HG03159 (cell line): Measurements from ENCODE around the gene DYNLRB2.

Experiments used
- ATAC-seq: cut with Tn5 transposase; IDR thresholded peaks from one replicate; pipeline ENCODE4 v1.9.1; 2021; ENCODE audit warnings: mild to moderate bottlenecking, moderate library complexity; ENCODE audit not compliant: unreplicated experiment

The DYNLRB2 gene

DNA sequence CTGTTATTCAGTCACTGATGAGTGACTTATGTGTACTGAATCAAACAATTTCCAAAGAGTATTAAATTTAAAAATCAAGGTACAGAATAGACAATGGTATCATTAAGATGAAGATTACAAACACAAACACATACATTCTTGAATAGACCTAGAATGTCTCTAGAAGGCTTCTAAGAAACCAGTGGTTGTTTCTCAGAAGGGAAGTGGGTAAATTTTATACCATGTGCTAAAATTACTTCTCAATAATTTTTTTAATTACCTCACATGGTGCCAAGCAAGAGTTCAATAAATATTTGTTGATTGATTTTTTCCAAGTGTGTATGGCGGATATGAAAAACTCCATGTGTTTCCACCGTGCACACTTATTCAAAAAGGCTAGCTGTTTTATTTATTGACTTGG is 6.4 kb downstream of the DYNLRB2 start:
- ATAC-seq = no peak

DNA sequence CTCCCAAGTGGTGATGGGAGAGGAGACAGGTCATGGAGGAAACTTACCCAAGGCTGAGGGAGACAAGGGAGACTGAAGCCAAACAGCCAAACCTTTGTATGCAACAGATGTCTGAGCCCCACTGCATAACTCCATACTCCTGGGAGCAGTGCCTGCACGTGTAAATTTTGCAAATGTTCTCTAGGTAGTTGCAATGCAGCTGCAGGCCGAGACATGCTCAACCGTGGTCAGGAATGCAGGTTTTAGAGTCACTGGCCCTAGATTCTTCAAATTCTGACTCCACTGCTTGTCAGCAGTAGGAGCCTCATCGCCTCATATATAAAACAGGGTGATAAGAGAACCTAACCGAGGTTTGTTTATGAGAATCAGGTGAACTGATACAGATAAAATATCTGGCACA is 11.5 kb downstream of the DYNLRB2 start:
- no peak for ATAC-seq

DNA sequence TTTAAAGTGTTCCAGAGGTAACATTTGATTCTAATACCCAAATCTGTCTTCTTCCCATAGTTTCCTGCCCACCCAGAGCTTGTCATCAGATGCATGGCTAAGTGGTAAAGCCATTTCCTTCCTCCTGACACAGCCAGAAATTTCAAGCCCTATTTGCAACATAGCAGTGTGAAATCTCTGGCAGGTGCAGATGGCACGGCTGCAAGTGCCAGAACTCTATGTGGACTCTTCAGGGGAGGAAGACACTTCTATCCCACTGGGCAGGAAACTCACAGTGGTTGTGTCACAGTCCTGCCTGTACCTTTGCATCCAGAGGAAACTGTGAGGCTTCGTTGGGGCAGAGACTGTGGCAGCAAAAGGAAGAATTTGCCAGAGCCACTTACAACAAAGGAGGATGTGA is 13.2 kb downstream of the DYNLRB2 start:
- no peak for ATAC-seq

DNA sequence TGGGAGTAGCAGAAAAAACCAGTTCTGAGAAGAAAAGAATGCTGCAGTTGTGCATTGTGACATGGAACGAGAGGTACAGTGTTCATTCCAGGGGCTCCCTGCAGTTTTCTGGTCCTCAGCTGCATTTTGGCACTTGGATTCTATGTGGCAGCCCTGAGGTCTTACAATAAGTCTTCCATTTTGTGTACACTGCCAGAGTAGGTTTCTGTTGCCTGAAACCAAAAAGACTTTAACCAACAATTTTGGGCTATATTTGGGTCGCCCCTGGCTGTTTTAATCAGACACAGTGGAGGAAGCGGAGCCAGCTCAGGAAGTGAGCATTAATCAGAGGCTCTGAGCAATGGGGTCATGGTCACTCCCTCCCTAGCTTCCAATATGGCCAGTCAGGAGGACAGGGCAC is 15.7 kb downstream of the DYNLRB2 start:
- ATAC-seq = no peak

DNA sequence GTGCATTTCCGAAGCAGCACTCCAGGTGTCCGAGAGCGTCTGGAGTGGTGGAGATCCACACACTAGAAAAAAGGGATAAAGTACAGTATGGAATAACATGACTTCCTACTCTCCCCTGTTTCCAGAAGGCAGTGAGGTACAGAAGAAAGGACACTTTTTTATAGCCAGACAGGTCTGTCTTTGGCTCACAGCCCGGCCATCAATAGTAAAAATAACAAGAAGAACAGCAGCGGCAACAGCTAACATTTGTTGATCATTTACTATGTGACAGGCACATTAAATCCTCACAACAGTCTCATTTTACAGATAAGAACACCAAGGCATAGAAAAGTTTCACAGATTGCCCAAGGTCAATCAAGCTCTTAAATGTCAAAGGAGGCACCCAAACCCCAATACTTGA is 16.2 kb downstream of the DYNLRB2 start:
- no peak for ATAC-seq

DNA sequence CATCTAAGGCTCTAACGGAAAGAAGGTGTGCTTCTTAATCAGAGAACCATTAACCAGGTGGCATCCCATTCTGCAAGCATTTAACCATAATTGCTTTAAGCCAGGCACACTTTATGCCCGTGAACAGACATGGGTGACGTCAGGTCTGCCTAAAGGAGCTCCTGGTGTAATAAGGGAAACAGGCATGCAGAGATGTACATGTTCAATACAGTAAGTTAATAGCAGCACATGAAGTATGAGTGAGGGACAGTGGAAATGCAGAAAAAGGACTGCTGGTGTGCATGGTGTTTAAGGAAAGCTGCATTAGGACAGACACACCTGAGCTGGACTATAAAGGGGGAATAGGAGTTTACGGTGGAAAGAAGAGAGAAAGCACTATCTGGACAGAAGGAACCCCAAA is 18.6 kb downstream of the DYNLRB2 start:
- ATAC-seq = no peak

DNA sequence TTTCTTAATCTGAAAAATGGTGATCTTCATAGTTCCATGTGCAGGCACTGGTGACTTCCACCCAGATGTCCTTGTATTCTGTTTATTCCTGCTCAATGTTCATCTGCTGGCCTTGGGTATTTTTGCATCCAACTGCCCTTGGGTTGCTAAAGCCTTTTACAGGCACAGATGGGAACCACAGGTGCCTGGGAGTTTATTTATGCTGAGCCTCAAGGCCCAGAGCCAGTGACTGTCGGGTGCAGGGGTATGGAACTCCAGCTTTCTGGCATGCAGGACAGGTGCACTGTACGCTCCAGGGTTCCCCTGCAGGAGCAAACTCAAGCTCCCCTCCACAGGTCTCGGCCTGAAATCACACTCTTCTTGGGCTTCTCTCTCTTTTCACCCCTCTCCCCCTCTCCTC is 22.3 kb downstream of the DYNLRB2 start:
- no peak for ATAC-seq

DNA sequence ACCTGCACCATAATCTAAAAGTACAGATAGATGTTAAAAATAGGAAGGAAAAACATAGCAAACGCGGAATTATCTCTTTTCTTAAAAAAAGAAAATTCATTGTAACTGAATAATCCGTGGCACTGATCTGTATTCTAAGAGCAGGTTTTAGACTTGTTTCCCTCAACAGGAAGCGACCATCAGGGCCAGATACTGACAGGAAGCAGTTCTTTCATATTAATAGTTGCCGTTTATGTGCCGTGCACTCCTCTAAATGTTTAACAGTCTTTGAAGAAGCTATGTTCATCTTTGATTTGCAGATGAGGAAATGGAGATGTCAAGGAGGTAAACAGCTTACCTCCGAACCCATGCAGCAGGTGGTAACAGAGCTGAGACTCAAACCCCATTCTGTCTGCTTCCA is 23.6 kb downstream of the DYNLRB2 start:
- no peak for ATAC-seq

DNA sequence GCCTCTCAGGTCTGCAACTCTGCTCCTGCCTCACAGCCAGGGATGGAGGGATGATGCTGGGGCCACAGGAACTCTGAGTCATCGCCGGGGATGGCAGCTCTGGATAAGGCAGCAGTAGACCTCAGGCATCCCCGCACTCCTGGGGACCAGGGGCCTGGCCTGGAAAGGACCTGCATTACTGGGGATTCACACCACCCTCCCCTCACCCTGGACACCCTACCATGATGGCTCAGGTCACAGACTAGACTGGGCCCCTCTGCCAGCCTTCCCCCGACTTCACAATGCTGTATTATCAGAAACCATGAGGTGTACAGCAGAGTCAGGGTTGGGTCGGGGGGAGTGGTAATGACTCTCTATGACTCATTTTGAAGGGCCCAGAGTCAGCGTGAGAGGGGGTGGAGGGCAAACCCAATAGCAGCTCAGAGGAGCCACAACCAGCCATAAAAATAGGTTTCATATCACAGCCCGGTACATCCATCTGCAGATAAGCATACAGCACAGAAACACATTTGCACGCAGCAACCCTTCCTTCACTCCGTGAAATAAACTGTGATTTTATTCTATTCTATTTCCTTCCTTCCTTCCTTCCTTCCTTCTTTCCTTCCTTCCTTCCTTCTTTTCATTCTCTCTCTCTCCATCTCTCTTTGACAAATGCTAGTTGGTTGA is 28.8 kb downstream of the DYNLRB2 start:
- ATAC-seq = no peak

DNA sequence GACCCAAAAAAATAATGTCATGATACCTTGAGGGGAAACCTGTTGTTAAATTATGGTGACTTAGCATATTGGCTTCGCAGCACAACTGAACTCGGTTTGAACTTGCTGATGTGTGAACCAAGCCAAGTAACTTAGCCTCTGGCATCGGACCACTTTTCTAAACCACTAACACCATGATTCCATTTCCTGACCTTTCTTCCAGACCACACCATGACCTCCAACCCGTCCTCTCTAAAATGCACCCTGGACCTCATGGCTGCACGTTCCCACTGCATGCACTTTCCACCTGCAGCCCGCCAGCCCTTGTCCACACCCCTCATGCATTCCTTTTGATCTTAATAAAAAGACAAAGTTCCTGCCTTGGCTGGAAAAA is 29.3 kb downstream of the DYNLRB2 start:
- no peak for ATAC-seq

DNA sequence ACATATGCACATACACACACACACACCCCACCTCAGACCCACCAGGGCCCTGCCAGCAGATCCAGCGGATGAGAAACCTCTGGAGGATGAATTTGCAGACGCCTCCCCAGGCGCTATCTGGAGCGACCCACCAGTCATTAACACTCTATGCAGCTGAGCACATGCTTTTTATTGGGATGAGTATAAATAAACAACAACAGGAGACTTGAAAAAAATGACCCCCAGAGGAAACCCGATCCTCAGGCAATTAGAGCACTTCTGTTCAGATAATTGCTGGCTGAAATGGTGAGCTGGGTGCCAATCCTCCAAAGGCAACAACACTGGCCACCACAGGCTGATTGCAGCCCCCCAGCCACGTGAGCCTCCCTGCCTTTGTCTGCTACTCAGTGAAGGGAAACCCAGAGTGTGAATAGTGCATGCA is 32.9 kb downstream of the DYNLRB2 start:
- ATAC-seq = no peak

DNA sequence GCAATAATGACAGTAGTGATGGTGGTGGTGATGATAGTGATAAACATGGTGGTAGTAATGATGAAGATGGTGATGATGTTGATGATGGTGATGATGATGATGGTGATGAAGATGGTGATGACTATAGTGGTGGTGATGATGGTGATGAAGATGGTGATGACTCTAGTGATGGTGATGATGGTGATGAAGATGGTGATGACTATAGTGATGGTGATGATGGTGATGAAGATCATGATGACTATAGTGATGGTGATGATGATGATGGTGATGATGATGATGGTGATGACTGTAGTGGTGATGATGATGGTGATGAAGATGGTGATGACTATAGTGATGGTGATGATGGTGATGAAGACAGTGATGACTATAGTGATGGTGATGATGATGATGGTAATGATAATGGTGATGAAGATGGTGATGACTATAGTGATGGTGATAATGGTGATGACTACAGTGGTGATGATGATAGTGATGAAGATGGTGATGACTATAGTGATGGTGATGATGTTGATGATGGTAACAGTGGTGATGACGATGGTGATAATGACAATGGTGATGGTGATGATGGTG is 35.6 kb downstream of the DYNLRB2 start:
- ATAC-seq = no peak

DNA sequence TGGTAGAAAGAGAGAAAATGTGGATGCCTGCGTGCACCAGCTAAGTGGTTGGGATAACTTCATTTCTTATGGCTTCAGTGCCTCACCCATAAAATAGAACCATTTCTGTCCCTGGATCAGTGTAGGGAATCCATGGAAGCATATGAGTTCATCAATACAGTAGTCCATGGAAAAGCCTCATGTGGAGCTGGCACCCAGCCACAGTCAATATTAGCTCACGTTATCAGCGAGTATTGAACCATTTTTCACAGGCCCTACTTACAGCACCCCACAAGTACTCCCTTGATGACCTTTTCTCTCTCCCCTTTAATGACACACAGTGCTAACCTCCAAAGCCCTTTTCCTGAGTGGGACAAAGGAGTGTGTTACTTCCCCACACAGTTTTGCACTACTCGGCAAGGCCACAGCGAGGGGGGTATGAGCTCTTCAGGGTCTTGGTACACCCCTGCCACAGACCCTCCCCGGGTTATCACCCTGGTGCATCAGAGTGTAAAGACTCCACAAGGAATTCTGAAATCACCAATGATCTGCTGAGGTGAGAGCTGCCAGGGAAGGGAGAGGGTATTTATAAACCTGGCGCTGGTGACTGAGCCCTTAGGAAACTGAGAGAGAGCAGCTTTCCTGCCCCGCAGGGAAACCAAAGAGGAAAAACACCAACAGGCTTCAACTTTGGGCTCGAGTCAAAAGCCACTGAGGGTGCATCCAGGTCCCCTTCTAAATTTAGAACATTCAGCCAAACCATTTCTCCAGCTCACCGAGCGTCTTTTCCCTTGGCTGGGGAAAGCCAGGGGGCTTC is 36.9 kb downstream of the DYNLRB2 start:
- ATAC-seq = no peak

DNA sequence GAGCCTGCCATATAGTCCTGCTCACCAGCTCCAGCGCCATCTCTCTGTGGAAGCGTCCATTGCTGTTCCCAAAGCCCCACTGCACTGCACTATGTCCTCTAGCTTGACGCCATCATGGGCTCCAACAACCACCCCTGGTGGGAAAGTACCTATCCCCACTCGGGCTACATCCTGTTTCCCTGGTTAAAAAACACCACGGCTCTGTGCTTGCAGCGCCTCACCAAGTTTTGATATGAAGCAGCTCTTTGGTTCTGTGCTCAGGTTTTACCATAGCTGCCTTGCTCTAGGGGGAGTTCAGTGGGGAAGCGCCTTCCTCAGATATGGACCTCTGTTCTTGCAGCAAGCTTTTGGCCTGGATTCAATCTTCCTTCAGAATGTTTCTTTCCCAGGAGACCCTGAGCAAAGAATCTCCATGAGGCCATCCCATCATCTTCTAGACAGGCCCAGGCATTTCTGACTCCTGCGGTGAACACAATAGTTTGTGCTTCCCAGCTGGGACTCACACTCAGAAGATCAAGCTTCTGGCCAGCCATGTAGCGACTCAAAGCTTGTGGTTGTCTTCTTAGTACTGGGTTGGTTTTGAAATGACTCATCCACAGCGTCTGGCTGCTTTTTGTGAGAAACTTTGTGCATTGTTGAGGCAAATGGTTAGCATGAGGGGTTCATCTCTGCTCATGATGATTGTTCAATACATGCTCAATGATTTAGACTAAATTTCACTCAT is 39.5 kb downstream of the DYNLRB2 start:
- ATAC-seq = peak; percentile 87

DNA sequence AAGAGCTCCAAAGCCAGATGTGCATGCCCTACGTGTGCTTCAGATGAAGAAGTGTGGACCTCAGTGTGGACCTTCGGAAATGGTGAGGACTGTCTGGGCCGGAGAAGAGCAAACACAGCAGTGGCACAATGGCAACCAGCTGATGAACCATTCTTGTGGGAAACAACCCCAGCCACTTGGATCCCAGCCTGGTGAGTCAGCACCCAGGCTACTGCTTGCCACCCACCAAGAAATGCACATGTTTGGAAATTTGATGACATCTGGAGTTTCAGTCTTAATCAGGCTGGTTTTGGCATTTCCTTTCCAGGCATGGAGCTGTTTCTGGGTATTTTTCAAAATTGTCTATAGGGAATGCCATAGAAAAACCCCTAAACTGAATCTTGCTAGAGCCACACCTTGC is 42.7 kb downstream of the DYNLRB2 start:
- no peak for ATAC-seq

DNA sequence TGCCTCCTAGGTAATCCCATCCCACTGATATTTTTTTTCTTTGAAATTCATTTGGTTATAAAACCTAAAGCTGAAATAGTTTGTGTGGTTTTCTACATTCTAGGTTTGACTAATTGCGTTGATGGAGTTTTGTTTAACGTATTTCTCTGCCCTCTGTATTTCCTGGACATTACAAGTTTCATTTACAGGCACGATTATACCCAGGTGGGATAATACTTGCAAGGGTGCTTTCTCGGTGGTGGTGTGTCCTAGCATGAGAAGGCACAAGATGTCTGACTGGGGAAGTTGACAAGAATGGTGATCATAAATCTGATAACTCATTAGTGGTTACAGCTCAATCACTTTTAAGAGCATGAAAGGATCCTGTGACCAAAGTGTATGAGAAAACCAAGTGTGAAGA is 45.0 kb downstream of the DYNLRB2 start:
- peak; percentile 51 for ATAC-seq

DNA sequence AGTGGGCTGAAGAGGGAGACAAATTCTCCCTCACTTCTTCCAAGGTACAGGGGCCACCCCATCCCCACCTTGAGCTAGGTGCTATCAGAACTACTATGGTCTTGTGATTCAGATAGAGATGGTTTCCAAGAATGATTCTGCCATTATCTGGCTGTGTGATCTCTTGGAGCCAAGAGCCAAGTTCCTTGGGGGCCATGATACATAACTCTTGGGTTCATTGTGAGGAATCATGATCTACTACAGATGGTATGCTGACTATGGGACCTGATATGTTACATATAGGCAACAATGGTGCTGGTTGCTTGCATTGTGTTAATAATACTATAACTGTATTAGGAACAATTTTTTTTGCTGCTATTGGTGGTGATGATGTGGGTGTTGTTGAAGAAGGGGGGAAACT is 45.7 kb downstream of the DYNLRB2 start:
- no peak for ATAC-seq

DNA sequence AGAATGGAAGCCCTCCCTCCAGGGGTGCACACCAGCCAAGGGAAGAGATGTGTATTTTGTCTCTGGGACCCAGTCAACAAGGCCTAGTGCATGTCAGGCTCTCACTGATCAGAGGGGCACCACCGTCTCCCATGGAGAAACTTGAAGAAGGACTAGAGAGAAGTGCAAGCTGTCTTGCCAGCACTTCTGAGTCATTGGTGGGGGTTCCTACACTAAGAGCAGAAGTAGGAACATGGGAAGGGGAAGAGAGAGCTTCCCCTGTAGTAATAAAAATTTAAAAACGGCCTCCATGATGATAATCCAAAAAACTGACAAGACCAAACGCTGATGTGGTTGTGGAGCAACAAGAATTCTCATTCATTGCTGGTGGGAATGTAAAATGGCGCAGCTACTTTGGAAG is 46.3 kb downstream of the DYNLRB2 start:
- no peak for ATAC-seq

DNA sequence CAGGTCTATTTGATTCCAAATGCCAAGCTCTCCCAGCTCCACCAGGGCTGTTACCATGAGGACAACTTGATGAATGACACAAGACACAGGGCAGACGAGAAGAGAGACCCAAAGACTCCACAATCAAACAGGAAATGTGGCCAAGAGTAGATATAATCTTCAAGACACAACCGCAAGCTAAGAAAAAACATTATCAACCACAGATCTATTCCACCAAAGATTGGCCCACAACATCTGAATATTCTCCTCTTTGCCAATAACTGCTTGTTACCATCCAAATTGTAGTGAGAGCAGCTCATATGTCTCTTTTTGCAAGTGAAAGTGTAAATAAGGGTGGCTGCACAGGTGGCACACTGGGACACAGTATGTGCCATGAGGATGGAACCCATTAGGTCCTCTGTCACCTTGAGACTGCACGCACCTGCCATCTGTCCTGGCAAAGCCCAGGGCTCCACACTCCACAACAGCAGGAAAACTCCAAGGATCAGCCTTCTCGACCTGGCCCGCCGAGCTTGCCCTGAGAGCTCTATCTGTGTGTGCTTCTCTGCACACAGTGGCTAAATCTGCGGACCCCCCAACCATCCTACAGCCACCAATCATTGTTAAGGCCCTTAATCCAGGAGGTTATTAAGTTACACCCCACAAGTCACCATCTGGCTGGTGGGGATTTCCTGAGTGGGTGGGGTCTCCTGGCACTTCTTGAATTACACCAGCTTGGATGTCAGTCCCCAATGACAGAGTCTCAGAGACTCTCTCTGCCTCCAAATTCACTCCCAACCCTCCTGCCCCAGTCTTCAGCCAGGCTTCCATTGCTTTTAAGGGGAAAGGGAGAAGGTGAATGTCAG is 50.5 kb downstream of the DYNLRB2 start:
- ATAC-seq = no peak

DNA sequence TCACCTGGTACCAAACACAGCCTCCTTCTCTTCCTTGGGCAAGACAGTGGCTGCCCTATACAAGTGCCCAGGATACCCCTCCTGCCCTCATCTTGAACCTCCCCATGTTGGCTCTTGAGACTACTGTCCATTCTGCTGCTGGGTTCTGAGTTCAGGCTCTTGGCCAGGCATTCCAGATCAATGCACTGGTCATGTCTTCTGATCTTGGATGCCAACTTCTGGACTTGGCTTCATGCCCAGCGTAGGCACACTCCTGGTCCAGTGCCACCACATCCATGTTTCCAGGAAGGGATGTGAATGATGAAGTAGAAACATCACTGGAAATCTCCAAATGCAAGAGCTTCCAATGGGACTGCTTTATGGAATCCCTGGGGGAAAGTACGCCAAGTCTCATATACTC is 51.5 kb downstream of the DYNLRB2 start:
- ATAC-seq = no peak

DNA sequence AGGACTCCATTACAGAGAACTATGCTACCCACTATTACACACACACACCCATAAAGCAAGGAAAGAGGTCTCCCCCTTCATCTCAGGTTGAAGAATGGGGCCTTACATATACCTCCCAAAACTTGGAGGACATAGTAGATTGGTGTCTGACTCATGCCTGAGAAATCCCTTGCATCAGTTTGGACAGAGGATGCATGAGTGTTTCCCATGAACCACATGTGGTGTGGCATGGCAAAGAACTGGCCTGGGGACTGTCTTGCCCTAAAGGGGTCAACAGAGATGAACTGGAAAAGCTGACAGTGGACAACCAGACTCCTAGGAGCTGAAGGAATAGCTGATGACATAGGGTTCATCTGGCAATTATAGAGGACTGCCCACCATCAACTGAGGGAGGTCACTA is 54.0 kb downstream of the DYNLRB2 start:
- no peak for ATAC-seq
